ENCODE measurements around the gene SSBP2.
"Not testable (repeated sequence)": the region's sequence is repeated elsewhere in the genome, so short reads cannot be mapped to it uniquely, and the experiment has no call there.

SSBP2 gene

DNA sequence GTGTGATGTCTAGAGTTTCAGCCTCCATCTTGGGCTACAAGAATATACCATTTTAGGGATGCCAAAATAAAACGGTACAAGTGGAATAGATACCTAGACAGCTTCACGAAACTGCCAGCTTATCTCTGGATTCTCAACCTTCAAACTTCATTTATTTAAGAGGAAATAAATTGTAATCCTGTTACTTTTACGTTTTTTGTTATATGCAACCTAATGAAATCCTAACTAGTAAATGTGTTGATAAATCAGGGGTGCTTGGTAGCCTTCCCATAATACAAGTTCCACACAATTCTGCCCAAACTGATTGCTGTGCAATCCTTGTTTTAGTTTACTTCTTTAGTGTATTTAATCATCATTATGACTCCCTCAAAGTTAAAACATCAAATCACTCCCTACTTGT, 75.5 kb downstream of the SSBP2 start:
- no peak for DNase-seq (ENCODE audit: low read depth in 1 of 2, low spot score in 1 of 2)

DNA sequence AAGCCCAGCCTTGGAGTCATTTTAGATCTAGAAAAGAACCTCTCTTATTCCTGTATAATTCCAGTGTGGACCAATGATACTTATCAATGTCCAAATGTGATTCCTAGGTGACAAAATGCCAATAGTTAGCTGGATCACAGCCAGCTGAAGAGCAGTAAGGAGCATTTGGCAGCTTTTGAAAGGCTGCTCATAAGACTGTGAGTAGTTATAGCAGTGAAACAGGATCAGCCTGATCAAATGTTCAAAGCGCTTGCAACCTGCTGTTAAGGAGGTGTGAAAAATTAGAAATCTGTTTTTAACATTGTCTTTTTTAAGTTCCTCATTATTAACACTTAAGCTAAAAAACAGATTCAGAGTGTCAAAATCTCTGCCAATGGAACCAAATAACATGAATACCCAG, 85.1 kb downstream of the SSBP2 start:
- DNase-seq (ENCODE audit: low read depth in 1 of 2, low spot score in 1 of 2), result no peak

DNA sequence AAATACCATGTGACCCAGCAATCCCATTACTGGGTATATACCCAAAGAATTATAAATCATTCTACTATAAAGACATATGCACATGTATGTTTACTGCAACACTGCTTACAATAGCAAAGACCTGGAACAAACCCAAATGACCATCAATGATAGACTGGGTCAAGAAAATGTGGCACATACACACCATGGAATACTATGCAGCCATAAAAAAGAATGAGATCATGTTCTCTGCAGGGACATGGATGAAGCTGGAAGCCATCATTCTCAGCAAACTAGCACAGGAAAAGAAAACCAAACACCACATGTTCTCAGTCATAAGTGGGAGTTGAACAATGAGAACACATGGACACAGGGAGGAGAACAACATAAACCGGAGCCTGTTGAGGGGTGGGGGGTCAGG, 90.3 kb downstream of the SSBP2 start:
- not testable (repeated sequence) for DNase-seq (ENCODE audit: low read depth in 1 of 2, low spot score in 1 of 2)

DNA sequence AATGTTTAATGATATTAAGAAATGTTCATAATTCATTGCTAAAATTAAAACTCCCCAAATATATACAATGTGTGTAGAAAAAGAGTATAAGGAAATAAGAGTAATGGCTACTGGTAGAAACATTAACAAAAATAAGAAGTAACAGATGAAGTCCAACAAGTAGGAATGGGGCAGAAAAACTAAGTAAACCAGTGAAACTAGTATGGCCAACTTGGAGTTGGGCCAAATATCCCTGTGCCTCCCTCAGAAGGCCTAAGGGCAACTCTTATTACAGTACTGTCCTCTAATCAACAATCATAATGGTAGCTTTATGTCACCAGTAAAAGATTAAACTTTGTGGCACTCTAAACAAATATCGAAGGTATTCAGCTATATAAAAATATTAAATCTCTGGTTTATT, 93.5 kb downstream of the SSBP2 start:
- no peak for DNase-seq (ENCODE audit: low read depth in 1 of 2, low spot score in 1 of 2)

DNA sequence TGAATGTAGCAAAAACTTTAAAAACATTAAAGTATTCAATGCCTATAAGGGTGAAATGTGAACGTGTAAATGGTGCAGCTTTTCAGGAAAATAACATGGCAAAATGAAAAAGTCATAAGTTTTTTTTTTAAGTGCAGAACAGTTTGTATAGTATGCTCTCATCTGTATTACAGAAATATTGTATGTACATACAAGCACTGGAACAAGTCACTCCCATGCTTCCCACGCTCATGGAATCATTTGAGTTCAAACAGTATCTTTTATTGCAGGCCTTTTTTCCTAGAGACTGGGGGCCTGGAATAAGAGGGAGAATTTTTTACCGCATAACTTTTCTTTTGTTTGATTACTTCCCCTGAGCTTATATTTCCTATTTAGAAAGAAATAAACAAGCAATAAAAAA, 94.1 kb downstream of the SSBP2 start:
- DNase-seq (ENCODE audit: low read depth in 1 of 2, low spot score in 1 of 2), result no peak

DNA sequence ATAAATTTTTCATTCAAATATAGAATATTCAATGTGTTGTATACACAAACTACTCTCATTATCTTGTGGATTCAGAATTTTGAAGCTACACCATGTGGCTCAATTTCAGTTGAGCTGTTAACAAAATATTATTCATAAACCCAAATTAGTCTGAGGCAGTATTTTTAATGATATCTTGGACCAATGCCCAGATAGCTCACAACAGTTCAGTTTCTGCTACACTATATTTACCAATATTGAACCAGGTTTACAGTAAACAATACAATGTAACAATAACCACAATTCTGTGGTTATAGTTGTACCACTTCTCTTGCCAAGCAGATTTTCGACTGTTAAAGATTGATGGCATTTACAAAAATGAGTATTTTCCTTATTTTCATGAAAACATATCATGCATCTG, 99.9 kb downstream of the SSBP2 start:
- DNase-seq (ENCODE audit: low read depth in 1 of 2, low spot score in 1 of 2), result no peak

DNA sequence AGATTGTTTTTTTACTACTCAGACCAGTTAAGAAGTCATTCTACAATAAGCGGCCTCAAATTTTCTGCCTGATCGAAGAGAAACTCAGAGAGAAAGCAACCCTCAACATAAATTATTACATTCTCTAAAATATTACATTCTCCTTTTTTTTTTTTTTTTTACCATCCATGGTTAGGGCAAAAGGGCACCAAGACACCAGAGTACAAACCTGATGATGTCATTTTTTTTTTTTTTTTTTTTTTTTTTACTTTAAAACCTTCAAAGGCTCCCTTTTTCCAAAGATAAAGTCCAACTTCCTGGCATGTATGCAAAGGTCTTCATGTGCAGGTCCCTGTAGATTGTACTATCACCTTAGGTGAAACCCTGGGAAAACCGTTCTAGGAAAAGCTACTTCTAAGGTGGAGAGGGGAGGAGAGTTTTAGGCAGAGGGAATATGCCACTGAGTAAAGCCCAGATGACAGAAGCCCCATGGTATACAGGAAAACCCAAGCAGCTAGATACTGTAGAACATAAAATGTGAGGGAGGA, 104.4 kb downstream of the SSBP2 start:
- DNase-seq (ENCODE audit: low read depth in 1 of 2, low spot score in 1 of 2), result no peak

DNA sequence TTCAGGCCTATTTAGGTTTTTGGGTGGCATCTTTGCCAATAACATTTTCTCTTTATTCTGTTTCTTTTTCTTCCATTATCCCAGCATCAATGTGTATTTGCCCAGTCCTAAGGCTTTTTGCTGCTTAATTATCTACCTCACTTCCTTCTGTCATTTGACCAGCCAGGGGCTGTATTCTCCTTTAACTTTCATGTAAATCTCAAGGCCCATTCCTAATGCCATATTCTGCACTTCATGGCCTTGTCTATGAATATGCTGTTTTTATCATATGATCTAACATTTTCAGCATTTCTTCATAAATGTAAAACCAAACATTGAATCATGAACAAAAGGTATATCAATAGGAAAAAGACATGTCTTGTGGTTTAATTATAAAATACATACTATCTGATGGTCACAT, 108.7 kb downstream of the SSBP2 start:
- no peak for DNase-seq (ENCODE audit: low read depth in 1 of 2, low spot score in 1 of 2)

DNA sequence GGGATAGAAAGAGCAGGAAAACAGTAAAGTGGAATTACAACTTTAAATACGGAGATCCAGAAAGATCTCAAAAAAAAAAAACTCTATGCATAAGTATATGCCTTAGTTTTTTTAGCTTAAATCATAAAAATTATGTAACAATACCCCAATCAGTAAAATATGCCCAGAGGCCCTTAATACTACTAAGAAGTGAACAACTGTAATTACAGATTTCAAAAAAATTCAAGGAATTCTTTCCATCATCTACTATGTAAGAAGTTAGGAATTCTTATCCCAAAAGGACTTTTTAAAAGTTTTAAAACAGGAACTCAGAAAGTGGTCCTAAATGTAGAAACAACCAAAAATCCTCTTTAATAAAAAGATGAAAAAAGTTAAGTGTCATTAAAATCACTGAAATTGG, 111.3 kb downstream of the SSBP2 start:
- no peak for DNase-seq (ENCODE audit: low read depth in 1 of 2, low spot score in 1 of 2)

DNA sequence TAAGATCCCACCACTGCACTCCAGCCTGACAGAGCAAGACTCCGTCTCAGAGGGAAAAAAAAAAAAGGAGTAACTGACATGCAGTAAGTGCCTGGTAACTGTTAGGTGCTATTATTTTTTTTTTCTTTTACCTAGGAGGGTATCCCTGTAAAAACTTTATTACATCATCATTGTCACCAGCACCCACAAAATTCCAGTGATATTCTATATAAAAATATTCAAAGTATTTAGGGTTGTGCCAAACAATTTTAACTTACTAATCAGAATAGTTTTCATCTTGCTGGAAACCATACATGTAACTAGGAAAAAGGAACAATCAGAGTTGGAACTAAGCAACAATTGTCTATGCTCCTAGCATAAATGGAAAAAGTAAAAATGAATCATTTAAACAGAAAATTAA, 112.4 kb downstream of the SSBP2 start:
- DNase-seq (ENCODE audit: low read depth in 1 of 2, low spot score in 1 of 2), result no peak

DNA sequence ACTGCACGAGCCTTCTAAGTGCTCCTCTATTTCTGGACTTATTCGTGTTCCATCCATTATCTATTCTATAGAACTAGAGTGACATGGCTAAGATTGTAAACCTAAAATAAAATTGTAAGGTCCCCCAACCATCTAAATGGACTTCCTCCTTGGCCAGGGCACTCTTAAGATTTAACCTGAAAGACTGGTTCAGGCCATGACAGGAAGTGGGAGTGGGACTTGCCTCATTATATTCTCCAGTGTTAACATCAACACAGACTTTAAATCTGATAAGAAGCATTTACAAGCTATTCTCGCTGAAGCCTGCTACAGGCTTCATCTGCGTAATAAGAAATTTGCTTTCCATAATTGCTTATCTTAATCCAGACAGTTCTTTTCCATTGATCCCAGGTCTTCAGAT, 117.0 kb downstream of the SSBP2 start:
- DNase-seq (ENCODE audit: low read depth in 1 of 2, low spot score in 1 of 2), result no peak

DNA sequence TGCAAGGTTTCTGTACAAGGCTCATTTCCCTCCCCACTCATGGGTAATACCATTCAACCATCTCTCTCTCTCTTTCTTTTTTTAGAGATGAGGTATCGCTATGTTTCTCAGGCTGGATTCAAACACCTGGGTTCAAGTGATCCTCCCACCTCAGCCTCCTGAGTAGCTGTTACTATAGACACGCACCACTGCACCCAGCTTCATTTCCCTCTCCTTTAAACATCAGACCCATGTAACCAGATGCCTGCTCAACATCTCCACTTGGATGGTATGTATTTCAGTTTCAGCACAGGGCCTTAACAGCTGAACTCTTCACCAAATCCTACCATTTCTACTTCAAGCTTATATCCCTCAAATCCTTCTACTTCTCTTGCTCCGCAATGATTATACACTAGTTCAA, 117.4 kb downstream of the SSBP2 start:
- no peak for DNase-seq (ENCODE audit: low read depth in 1 of 2, low spot score in 1 of 2)

DNA sequence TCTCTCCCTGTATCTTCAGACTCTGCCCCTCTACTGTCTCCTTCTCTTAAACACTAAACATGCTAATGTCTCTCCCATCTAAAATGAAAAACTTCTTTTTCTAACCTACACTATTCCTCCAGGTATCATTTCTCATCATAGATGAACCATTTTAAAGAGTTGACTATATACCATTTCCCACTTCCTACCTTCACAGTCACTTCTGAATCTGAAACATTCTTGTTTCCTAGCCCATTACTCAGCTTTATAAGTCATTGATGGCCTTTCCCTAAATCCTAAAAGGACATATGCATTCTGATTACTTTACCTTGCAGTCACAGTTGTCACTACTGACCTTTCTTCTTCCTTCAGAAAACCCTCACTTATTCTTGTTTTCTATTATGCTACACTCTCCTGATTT, 118.2 kb downstream of the SSBP2 start:
- DNase-seq (ENCODE audit: low read depth in 1 of 2, low spot score in 1 of 2), result no peak

DNA sequence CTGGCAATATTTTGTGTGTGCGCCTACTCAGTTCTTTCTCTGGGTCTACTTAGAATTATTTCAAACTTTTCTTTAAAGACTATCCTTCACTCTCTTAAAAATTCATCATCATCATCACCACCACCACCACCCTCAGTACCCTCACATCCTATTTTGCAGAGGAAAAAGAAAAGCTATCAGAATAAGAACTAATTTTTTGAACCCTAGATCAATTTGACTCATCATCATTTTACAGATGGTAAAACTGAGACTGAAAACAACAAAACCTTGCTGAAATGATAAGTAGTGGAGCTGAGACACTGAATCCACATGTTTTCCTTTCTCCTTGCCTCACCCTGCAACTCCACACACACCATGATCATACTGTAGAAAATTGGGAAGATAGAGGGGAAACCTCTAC, 119.3 kb downstream of the SSBP2 start:
- no peak for DNase-seq (ENCODE audit: low read depth in 1 of 2, low spot score in 1 of 2)

DNA sequence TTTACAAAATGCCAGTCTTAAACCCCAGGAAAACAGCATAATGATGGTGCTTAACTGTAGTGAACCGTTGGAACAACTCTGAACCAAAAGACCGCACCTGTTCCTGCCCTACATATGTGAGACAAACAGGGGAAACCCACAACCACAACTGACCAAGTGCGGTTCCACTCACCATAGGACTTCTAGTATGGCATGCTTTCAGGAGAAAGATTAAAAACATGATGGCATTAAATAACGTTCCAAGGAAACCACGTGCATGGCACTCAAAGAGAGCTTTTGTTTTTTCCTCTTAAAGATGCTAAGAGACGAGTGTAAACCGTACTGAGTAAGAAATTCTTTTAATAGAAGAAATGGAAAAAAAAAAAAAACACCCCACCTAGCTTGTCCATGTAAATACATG, 119.8 kb downstream of the SSBP2 start:
- no peak for DNase-seq (ENCODE audit: low read depth in 1 of 2, low spot score in 1 of 2)

DNA sequence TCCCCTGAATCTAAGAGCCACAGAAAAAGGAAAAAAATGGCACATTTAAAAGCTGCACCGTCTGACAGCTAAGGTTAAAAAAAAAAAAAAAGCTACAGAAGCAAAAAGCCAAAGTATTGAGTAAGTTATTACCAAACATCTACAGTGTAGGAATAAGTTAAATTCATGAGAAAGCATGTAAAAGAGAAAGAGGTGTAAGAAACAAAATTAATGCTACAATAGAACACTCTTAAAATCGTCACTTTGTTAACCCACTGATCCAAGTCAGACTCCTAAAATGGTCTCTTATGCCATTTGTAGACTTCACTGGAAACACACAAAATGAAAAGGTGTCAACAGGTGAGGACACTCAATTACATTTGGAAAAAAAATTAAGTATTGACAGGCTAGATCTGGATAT, 120.2 kb downstream of the SSBP2 start:
- no peak for DNase-seq (ENCODE audit: low read depth in 1 of 2, low spot score in 1 of 2)

DNA sequence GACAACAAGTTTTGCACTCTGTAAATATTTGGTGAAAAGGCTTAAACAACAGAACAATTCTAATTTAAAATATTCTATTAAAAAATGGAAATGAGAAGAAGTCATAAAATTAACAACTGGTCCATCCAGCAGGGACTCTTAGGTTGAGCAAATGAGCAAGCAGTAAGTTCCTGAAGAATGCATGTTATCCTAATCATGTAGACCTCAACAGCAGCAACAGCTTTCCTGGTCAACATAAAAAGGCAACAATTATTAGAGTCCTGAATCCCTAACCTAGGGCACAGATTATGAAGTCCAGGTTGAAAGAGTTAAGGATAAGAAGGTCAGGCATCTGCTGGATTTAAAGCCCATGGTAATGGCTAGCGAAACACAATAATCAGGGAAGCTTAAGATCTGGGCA, 120.9 kb downstream of the SSBP2 start:
- no peak for DNase-seq (ENCODE audit: low read depth in 1 of 2, low spot score in 1 of 2)

DNA sequence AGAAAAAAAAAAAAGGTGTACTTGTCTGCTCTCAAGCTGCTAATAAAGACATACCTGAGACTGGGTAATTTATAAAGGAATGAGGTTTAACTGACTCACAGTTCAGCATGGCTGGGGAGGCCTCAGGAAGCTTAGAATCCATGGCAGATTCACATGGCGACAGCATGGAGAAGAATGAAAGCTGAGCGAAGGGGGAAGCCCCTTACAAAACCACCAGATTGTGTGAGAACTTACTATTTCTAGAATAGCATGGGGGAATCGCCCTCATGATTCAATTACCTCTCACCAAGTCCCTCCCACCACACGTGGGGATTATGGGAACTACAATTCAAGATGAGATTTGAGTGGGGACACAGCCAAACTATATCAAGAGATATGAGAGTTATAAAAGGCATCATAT, 122.8 kb downstream of the SSBP2 start:
- not testable (repeated sequence) for DNase-seq (ENCODE audit: low read depth in 1 of 2, low spot score in 1 of 2)

DNA sequence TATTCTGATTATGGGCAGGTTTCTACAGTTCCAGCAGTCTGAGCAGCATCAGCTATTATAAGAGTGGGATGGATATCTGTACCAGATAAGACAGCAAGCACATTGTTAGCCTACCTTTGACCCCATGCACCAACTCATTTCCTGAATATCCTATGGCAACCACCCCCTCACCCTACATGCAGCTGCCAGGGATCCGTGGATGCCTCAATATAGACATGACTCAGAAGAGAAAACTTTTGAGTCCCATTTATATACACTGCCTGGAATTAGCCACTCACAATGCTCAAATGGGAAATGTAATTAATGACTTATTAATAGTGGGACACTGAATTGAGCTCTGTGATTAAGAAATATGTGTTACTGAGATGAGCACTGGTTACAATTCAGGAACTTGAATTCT, 124.4 kb downstream of the SSBP2 start:
- no peak for DNase-seq (ENCODE audit: low read depth in 1 of 2, low spot score in 1 of 2)

DNA sequence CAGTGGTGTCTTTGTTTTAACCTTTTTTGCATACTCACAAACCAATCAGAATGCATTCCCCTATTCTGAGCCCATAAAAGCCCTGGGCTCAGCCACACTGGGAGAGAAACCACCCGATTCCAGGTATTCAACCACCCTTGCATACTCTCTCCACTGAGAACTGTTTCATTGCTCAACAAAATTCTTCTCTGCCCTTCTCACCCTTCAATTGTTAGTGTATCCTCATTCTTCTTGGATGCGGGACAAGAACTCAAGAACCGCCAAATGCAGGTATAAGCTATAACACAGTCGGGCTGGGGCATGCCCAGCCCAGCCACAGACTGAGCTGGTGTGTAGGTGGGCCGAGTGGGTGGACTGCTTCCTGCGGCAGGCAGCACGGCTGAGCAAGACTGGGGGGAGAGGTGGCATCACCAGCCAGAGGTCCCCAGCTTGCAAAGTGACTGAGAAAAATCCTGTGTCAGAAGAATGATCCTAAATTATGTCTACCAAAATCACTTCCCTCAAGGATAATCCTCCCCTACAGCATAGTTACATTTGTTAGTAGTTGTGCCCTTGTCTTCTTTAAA, 141.0 kb downstream of the SSBP2 start:
- DNase-seq (ENCODE audit: low read depth in 1 of 2, low spot score in 1 of 2), result no peak

DNA sequence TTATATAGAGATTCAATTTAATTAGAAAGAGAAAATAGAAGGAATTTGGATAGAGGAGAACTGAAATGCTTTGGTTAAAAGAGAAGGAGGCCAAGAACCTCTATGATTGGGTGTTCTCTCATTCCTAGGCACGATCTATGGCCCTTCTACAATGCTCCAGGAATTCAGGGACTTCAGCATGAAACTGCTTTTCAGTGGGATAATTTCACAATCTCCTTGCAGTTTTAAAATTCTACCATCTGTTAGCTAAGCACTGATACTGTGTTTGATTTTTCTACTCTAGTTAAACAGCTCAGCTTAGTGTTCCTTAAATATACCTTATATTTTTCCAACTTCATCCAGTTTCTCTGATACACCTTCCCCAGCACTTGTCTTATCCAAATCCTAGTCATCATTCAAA, 141.9 kb downstream of the SSBP2 start:
- DNase-seq (ENCODE audit: low read depth in 1 of 2, low spot score in 1 of 2), result no peak

DNA sequence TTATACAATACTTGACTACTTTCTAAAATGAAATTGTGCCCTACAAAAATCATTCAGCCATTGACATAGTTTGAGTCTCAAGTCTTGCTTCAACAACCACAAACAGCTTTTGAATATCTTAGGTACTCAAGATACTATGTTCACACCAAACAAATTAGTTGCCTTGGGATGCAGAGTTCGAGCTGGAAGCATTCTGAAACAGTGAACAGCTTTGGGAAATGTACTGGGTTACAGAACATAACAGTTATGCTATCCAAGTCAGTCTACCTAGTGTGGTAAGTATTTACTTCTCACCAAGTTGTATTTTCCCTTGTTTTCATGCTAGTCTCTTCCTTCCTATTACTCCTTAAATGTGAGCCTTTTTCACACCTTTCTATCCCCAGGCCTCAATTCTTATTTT, 143.2 kb downstream of the SSBP2 start:
- no peak for DNase-seq (ENCODE audit: low read depth in 1 of 2, low spot score in 1 of 2)

DNA sequence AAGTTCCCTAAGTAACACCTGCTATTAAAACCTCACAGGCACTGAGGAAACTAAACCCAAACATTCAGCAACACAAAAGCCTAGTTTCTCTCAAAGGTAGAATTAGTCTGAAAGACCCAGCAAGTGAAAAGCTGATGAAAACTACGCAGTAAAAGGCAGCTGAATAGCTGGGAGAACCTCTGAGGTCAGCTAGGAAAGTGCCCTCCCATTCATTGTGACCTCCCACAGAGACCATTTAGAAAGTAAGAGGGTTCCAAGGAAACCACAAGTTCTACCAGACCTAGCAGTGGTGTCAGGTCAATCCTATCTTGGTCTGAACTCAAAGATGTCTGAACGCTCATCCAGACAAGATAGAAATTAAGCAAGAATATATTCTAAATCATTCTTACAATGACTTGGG, 144.7 kb downstream of the SSBP2 start:
- DNase-seq (ENCODE audit: low read depth in 1 of 2, low spot score in 1 of 2), result no peak

DNA sequence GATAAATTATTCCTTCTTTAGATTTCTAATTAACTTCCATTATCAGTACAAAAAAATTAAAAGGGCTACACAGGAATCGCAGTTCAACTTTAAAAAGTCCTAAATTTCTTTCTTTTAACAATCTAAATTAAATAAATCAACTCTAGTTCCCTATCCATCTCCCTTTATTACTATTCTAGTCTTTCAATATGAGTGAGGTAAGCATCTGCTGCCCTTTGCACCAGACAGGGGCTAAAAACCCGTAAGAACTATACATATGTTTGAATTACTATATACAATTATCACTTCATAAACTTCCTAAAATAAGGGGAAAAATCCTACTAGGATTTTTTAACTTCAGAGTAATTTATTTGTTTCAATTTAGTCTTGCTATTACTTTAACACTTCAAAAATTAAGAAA, 145.6 kb downstream of the SSBP2 start:
- no peak for DNase-seq (ENCODE audit: low read depth in 1 of 2, low spot score in 1 of 2)
